CMK (cell line): ENCODE results near the gene CARF.
"Not testable (repeated sequence)": the region's sequence is repeated elsewhere in the genome, so short reads cannot be mapped to it uniquely, and the experiment has no call there.

ENCODE experiments used
- DNase-seq: peaks from one replicate; pipeline ENCODE4 v3.0.0-alpha.2; 2010; ENCODE audit warnings: low read depth

CARF gene, protein sequence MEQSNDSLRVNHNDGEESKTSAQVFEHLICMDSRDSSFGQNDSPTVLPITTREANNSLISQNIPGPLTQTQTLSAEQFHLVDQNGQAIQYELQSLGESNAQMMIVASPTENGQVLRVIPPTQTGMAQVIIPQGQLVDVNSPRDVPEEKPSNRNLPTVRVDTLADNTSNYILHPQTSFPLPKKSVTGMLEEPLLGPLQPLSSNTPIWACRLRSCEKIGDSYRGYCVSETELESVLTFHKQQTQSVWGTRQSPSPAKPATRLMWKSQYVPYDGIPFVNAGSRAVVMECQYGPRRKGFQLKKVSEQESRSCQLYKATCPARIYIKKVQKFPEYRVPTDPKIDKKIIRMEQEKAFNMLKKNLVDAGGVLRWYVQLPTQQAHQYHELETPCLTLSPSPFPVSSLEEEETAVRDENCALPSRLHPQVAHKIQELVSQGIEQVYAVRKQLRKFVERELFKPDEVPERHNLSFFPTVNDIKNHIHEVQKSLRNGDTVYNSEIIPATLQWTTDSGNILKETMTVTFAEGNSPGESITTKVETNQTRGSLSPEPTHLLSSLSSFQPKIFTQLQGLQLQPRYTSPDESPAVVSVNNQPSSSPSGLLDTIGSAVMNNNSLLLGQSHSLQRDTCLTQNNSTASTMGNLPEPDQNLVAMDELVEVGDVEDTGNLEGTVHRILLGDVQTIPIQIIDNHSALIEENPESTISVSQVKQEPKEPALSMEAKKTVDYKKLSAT

DNA sequence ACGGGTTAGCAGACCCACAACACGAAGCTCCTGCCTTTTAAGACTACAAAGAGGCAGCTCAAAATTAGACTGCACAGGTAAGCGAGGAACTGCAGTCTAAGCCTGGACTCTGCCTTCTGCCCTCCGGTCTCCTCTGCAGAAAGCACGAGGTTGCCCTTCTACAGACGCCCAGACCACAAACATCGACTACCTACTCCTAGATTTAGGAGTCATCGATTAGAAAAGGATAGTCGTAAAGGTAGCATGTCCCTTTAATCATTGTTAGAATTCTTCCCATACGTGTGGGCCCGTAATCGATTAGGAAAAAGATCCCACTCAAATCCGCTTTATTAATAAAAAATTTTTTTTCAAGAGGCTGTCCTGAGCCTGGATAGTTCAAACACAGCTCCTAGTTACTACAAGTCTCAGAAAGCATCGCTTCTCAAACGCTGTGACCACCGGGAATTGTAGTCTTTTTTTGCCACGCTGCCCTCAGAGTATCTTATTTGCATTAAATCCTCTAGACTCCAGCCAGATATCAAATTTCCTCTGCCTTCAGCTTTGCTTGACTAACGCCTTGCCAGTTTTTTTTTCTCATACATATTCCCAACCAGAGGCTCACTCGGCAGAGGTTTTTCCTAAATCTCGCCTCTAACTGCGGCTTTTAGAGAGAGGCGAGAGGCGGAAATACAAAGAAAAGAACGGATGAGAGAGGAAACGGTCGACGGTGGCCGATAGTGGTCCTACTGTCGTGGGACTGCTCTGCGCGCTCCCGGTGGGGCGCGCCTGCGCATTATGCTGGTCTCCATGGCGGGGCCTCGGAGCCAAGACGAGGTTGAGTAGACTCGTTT is at the start of gene CARF, which contains the start of gene WDR12:
Gene CARF, plus strand, starts transcription at position 764 of the 830 bp plus-strand sequence. CDS start 29,628 bp downstream, outside the sequence.
Gene WDR12, minus strand, starts transcription at position 162 of the 830 bp plus-strand sequence. CDS start 197 bp downstream, outside the sequence.
- peak; percentile 82 for DNase-seq

- DNase-seq, result no peak
These were observed 41.4 kb upstream of the CARF start for GRCh38 chr2:202870431-202871299.

GRCh38 chr2:202871300-202872141 is 40.6 kb upstream of the CARF start, which contains the start of gene ICA1L:
Gene ICA1L (minus strand): TSS chr2:202871766. CDS start chr2:202829009, 42,757 bp downstream.
- peak; percentile 37 for DNase-seq

DNA sequence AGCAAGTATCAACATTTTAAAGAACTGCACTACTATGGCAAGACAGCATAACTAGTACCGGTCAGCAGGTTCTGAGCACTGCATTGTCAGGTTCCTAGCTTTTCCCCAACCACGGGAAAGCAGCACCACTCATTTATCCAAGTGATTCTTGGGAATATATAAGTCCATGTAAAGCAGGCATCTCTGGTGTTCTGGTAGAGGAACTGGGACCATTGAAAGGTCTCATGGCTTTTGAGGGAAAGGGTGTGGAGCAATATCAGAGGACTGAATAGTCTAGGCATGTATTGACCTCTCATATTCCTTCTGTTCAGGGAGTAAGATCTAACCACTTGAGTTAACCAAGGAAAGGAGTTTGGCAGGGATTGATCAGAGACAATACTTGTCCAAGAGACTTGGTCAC is 34.4 kb upstream of the CARF start:
- no peak for DNase-seq

DNA sequence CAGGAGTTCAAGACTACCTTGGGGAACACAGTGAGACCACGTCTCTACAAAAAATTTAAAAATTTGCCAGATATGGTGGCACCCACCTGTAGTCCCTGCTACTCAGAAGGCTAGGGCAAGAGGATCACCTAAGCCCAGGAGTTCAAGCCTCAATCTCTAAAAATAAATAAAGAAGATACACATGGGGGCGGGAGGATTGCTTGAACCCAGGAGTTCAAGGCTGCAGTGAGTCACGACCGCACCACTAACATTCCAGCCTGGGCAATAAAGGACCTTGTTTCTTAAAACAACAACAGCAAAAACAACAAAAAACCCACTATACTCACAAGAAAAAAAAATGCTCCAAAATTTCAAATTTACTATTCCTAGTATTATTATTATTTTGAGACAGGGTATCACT is 30.5 kb upstream of the CARF start:
- DNase-seq, result no peak

- no peak for DNase-seq
These were observed 27.9 kb upstream of the CARF start for GRCh38 chr2:202883987-202884675.

GRCh38 chr2:202885190-202885589 is 26.9 kb upstream of the CARF start:
- DNase-seq, result no peak

- not testable (repeated sequence) for DNase-seq
These were observed 6.6 kb upstream of the CARF start for GRCh38 chr2:202905507-202905906.

DNA sequence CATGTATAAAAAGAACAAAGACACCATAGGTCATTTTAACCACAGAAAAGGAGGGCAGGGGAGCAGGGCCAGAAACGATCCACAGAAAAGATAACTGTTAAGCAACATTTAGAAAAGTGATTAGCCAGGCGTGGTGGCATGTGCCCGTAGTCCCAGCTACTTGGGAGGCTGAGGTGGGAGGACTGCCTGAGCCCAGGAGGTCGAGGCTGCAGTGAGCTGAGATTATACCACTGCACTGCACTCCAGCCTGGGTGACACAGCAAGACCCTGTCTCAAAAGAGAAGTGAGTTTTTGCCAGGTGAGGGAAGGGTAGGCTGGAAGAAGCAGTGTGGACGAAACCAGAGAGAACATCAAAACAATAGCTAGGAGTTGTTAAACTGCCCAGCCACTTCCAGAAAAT is 3.9 kb upstream of the CARF start:
- DNase-seq, result no peak

- no peak for DNase-seq
These were observed 2.5 kb upstream of the CARF start for GRCh38 chr2:202909394-202910192.

- not testable (repeated sequence) for DNase-seq
These were observed 1.8 kb upstream of the CARF start for GRCh38 chr2:202910250-202910649.

DNA sequence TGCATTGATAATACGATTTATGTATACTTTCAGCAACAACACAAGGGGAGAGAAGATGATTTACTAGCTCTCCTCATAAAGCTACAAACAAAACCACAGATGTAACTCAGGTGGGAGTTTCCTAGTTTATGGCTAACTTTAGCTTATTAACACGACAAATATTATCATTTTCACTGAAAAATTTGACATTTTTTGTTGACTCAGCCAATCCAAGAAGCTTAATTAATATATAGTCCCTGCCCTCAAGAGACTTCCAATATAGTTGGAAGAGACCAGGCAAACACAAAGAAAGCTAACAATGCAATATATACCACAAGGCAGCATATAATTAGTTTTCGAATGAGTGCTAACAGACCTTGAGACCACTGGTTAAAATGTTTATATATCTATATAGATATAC is 1.4 kb upstream of the CARF start:
- no peak for DNase-seq

- no peak for DNase-seq
These were observed 918 bp upstream of the CARF start for GRCh38 chr2:202911203-202911511.

DNA sequence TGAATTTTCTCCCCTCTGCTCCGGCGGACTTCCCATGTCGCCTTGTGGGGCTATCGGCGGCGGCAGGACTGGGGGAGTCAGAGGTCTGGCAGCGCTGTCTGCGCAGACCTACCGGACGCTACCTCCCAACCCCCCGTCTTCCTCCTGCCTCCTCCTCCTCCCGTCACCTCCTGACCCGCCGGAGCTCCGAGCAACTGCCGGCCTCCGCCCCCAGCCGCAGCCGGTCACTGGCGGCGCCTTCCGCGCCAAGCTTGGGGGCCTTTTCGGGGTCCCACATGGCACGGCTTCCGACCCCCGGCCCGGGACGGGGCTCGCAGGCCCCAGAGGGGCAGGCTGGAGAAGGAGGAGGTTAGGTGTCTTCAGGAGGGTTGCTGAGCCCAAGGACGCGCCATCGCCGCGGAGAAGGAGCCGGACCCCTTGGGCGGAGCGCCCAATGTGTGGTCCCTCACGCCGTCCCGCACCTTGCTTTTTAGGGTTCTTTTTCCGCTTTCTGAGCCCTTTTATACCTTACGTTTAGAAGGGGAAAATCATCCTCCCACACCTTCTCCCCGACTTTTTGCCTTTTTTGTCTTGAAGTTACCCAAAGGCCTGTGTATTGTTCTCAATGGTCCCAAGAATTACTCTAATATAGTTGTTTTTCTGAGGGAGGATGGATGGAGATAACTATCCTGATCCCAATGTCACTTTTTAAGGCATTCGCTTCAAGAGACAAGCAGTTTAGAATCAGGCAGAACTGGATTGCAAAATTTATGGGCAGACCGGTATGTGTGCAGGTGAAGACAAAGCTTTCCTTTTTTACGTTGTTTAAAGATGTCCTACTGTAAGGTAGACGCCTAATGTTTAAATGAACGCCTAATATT is 497 bp downstream of the CARF start:
- DNase-seq, result not testable (repeated sequence)

DNA sequence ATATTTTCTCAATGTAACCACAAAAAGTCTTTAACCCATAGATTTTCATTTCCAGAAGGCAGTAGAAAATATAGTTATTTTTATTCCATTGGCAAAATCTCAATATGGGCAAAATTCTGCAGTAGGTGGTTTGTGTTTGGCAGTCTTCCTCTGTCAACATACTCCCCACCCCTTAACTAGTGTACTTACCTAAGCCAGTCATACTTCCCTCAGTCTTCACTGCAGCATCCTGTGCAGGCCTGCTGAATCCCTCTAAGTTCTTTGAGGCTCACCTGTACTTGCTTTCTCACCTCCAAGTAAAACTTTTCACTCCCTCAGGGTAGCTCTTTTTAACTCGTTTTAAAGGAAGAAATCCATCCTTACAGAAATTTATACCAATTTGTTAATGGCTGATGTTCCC is 6.8 kb downstream of the CARF start:
- no peak for DNase-seq

DNA sequence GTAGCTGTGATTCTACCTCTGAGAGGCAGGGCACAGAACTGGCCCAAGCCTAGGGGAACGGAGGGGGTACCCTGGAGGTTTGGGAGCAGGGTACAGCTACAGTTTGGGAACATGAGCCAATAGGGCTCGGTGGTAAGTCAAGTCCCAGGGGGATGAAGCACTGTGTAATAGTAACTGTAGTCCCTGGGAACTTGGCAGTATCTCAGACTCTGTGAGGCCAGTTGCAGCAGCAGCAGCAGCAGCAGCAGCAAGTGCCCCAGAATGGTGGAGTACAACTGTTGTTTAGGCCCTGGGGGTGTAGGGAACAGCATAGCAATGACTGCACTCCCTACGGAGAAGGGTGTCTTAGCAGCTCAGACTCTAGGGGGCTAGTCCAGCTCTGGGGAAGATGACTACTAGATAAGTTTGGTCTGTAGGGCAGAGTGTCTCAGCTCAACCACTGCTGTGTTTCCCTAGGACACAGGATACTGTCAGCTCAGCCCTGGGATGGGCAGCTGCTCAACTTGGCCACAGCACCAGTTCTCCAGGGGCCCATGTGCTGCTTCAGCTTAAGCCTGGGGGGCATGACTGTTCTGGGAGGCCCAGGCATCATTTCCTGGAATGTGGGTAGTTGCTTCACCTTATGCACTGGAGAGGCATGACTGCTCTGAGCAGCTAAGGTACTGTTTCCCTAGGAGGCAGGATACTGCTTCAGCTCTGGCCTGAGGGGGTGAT is 20.5 kb downstream of the CARF start:
- DNase-seq, result no peak

GRCh38 chr2:202933139-202933510 is 21.1 kb downstream of the CARF start:
- DNase-seq, result no peak
